ENCODE measurements around the gene S100A1.
"Not testable (repeated sequence)": the region's sequence is repeated elsewhere in the genome, so short reads cannot be mapped to it uniquely, and the experiment has no call there.

DNA sequence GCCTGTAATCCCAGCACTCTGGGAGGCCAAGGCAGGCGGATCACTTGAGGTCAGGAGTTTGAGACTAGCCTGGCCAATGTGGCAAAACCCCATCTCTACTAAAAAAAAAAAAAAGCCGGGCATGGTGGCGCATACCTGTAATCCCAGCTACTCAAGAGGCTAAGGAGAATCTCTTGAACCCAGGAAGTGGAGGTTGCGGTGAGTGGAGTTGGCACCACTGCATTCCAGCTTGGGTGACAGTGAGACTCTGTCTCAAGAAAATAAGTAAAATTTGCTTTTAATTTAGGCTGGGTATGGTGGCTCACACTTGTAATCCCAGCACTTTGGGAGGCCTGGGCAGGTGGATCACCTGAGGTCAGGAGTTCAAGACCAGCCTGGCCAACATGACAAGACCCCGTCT, 12.0 kb downstream of the S100A1 start:
- TF ChIP-seq, protein P1, sequence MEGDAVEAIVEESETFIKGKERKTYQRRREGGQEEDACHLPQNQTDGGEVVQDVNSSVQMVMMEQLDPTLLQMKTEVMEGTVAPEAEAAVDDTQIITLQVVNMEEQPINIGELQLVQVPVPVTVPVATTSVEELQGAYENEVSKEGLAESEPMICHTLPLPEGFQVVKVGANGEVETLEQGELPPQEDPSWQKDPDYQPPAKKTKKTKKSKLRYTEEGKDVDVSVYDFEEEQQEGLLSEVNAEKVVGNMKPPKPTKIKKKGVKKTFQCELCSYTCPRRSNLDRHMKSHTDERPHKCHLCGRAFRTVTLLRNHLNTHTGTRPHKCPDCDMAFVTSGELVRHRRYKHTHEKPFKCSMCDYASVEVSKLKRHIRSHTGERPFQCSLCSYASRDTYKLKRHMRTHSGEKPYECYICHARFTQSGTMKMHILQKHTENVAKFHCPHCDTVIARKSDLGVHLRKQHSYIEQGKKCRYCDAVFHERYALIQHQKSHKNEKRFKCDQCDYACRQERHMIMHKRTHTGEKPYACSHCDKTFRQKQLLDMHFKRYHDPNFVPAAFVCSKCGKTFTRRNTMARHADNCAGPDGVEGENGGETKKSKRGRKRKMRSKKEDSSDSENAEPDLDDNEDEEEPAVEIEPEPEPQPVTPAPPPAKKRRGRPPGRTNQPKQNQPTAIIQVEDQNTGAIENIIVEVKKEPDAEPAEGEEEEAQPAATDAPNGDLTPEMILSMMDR (IDR thresholded peaks at IDR 0.05; ENCODE audit: insufficient read depth, low read length) = not testable (repeated sequence)
- TF ChIP-seq POLR2AphosphoS5, GABPA (IDR thresholded peaks at IDR 0.05; ENCODE audit: low read depth): not testable (repeated sequence)
- TF ChIP-seq, protein P2, sequence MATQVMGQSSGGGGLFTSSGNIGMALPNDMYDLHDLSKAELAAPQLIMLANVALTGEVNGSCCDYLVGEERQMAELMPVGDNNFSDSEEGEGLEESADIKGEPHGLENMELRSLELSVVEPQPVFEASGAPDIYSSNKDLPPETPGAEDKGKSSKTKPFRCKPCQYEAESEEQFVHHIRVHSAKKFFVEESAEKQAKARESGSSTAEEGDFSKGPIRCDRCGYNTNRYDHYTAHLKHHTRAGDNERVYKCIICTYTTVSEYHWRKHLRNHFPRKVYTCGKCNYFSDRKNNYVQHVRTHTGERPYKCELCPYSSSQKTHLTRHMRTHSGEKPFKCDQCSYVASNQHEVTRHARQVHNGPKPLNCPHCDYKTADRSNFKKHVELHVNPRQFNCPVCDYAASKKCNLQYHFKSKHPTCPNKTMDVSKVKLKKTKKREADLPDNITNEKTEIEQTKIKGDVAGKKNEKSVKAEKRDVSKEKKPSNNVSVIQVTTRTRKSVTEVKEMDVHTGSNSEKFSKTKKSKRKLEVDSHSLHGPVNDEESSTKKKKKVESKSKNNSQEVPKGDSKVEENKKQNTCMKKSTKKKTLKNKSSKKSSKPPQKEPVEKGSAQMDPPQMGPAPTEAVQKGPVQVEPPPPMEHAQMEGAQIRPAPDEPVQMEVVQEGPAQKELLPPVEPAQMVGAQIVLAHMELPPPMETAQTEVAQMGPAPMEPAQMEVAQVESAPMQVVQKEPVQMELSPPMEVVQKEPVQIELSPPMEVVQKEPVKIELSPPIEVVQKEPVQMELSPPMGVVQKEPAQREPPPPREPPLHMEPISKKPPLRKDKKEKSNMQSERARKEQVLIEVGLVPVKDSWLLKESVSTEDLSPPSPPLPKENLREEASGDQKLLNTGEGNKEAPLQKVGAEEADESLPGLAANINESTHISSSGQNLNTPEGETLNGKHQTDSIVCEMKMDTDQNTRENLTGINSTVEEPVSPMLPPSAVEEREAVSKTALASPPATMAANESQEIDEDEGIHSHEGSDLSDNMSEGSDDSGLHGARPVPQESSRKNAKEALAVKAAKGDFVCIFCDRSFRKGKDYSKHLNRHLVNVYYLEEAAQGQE (IDR thresholded peaks at IDR 0.05; ENCODE audit: insufficient replicate concordance, low read depth) = not testable (repeated sequence)
